ENCODE results near the gene ERI3.
A peak's percentile ranks its signal among the peaks of the same experiment; 100 is the strongest.

ERI3 gene

DNA sequence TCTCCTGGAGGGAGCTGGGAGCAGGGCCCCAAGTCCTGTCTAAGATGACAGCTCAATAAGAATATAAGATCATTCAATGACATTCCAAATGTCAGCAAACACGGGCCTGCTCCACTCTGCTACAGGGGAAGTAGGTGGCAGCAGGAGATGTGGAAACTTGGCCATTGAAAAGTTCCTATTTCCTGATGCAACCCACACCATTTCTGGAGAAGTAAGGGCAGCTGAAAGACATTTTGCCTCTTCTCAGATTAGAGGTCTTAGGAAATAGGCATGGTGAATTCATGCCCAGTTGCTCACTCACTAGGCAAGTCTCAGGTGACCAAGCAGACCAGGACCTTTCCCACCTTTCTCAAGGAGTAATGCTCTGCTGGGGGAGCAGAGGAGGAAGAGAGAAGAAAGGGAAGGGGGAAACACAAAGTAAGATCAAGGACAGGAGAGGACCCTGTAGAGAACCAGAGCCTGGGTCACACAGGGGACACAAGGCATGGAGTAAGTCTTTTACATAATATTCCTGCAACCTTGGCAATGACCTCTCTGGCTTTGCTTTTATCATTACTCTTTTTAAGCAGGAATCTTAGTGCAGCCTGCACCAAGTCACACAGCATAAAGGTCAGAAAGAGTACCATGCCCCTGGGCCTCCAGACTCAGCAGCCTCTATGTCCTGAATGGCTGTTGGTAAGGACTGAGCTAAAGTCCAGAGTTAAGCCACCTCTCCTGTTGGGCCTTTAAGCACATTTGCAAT, 72.9 kb downstream of the ERI3 start:
- DNase-seq: no peak

DNA sequence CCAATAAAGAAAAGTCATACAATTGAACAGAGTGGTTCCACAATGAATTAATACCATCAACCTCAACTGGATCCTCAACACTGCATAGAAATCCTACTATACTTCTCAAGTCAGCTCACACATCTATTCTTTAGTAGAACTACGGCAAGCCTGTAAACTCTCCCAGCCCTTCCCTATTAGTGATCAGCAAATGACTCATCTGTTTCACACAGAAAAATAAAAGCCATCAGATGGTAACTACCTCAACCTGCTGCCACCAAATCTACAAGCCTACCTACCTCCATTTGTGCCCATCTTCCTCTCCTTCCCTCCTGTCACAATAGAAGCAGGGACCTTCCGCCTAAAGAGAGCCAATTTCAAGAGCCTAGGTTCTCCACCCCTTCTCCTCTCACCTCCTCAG, 78.2 kb downstream of the ERI3 start:
- DNase-seq: no peak

GRCh38 chr1:44275991-44276405, 79.1 kb downstream of the ERI3 start:
- no peak for DNase-seq

DNA sequence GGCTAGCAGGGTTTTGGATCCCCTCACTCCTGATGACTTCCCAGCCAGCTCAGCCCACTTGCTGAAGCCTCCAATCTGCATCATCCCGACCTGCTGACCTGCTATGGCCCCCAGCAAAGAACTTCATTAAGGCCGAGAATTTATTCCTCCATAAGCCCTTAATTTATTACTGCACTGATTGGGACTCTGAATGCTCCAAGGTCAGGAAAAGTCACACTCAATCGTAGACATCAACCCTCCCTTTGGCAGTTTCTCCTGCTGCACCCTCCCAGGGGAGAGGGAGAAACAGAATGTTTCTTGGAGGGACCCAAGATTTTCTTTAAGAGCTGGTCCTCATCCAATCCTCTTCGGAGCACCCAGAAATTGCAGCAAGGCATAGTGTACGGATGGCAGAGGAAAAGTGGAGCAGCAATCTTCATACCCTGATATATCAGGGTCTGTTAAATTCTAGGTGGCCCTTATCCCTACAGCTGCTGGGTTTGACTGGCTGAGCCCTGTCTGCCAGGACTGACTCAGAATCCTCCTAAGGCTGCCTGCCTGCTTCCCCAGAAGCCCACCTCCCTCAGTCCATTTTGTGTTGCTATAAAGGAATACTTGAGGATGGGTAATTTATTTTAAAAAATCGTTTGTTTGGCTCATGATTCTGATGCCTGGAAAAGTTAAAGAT, 79.6 kb downstream of the ERI3 start:
- no peak for DNase-seq

DNA sequence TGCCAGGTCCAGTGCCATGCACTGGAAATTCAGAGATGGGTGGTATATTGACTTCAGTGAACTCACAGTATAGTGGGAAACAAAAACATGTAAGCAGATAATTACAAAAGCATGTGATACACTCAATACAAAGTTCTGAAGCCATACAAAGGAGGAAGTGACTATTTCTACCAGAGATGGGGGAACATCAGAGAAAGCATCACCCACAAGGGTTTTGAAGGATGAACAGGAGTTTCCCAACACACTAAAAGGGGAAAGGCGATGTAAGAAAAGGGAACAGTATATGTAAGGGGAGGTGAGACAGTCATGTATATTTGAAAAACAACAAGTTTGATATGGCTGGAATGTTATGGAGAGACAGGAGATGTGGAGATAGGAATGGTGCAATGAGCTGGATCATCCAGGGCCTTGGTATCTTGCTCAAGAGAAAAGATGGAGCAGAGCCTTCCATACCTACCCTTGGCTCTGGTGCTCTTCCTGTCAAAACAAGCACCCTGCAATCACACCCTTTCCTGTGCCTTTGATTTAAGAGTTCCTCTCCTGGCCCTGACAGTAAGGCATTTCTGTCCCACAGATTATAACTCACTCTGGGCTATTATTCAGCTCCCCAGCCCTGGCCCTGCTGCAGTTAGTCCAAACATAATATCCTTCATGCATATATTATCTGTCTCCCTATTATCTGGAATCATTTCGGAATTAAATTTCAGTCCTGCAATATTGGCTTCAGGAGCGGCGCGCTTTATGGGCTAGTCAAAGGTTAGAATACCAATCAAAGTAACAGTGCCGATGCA, 81.3 kb downstream of the ERI3 start:
- no peak for DNase-seq

- no peak for DNase-seq
Observed at GRCh38 chr1:44272992-44273391, 82.1 kb downstream of the ERI3 start.

DNA sequence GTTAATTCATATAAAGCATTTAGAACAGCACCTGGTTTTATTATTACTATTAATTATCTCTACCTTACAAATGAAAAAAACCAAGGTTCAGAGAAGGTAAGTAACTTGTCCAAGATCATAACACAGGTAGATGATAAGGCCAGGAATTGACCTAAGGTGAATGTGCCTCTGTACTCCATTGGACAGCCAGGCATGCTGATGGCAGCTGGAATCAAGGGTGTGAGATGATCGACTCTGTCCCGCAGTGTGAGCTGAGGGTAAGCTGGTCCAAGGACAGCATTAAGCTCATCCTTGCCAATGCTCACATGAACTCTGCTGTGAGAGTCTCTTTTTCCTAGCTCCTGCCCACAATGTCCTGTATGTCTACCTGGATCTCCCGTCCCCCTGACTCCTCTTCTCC, 83.4 kb downstream of the ERI3 start:
- DNase-seq: no peak

DNA sequence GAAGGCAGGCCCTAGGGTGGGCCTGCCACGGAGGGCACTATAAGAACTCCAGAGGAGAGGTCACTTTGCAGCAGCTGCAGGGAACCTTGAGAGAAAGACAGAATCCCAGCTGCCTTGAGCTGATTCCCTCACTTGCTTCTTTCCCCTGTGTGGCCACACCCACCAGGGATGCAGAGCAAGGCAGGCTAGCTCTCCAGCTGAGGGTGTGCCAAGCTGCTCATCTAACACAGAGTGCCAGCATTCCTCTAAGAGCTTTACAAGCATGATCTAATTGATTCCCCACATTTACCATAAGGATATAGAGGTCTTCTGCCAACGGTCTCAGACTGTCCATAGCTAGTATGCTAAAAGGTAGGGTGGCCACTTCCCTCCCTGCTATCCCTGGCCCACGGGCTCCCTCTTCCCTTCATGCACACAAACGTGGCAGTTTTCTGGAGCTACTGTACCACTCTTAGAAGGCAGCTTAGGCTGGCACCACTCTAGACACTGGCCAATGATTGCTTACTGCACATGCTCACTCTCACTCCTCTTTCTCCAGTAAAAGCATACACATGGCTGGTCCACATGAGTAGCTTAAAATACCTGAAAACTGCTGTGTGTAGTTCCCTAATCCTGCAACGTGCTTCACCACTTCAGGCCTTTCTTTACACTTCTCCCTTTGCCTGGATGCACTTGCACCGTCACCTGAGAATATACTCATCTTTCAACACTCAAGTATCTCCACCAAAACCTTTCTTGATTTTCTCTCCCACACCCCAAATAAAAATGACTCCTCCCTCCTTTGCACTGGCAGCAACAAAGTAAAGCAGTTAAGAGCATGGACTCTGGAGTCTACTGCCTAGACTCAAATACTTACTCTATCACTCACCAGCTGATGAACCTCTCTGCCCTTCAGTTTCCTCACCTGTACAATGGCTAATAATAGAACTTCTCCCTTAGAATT, 84.1 kb downstream of the ERI3 start:
- DNase-seq: no peak

DNA sequence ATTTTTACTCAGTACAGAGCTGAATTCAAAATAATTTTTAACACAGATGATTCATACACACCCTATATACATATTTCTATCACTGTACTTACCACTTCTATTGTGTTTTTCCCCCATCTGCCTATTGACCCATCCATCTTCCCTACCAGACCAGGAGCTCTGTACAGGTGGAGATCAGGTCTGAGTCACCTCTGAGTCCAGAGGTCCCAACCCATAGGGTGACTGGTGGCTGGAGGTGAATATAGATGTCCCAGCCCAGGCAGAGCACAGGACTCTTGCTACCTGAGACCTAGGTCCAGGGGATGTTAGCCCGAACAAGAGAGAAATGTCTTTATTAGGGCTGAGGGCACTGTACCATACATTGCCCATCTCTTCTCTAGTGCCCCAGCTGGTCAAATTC, 87.0 kb downstream of the ERI3 start:
- DNase-seq: no peak

DNA sequence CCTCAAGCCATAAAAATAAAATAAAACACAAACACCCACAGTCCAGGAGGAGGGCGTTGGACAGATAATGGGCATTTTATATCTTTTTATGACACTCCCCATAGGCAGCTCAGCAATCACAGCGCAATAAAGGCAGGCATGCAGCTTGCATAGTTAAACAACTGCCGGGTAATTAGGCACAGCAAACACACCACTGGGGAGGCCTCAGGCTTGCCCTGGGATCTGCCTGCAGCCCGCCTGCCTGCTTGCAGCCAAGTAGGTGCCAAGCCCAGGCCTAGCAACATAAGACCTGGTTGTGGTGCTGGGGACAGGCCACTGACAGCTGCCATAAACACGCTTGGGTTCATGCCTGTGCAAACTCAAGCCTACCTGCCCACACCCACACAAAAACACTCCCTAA, 87.6 kb downstream of the ERI3 start:
- DNase-seq: no peak

GRCh38 chr1:44266400-44267344, 88.4 kb downstream of the ERI3 start:
- peak; percentile 6 for DNase-seq

GRCh38 chr1:44265656-44266358, 89.2 kb downstream of the ERI3 start:
- no peak for DNase-seq

GRCh38 chr1:44264451-44264771, 90.6 kb downstream of the ERI3 start:
- DNase-seq: no peak

DNA sequence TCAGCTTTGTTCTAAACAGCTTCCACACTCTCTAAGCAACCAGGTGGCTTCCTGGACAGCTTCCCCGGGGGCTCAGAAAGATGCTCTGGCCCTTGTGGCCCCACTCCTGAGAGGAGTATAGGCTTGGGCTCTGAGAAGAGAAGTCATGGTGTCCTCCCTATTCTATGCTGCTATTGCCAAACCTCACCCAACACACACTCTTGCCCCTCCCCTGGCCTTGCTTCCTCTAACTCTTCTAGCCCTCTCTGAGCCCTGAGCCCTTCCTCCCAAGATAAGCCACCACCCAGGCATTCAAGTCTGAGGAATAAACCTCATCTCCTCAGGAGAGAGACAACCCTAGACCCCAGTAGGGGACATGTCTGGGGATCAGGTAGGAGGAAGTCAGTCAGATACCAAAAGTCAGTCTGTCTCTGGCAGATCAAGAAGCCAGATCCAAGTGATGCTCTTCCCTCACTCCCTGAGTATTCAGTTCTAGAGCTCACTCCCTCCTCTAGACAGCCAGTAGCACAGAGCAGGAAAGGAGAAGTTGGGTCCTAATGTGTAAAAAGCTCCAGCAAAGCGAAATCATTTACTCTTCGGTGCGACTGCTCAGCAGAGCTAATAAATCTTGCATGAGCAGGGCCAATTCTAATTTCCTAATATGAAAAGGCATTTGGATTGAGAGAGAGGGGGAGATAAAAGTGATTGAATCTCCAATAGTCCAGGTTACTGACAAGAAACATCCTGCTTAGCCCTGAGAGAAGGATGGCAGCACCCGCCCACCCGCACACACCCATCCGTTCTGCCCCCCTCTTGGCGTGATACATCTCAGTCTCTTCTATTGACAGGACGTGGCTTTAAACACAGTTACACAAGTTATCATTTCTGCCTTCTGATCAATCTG, 91.2 kb downstream of the ERI3 start:
- DNase-seq: no peak

GRCh38 chr1:44262816-44263567, 92.1 kb downstream of the ERI3 start:
- DNase-seq: no peak

DNA sequence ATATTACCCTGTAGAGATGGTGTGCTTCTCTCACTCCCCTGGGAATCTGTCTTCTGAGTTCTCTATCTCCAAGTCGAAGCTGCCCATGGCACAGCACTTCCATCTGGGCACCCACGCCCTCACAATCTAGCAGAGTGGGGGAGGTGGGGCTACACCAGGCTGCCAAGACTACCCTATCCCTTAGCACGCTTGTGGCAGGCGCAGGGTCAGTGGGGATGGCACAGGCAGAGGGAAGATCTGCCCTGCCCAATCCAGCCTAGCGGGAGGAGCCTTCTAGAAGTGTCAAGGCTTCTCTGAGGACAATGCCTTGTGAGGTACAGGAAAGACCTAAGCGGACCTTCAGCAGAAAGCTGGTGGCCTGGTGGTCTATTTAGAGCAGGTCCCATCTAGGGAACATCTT, 92.6 kb downstream of the ERI3 start:
- no peak for DNase-seq

DNA sequence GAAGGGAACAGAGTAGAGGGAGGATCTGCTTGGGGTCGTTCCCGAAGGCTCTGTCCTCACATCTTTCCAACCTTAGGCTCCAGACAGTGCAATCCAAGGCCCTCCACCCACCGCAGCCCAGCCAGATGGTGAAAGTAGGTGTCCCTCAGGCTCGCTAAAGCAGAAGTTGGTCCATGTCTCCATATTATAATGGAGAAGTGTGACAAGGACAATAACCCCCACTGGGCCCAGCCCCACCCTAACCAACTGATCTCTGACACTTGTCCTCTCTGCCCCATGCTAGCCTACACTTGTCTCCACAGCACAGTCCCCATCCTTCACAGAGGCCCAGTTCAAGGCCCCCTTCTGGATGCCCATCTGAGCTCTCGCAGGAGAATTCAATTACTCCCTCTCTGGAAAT, 93.1 kb downstream of the ERI3 start:
- DNase-seq: no peak

GRCh38 chr1:44261171-44261817, 93.8 kb downstream of the ERI3 start:
- DNase-seq: no peak

DNA sequence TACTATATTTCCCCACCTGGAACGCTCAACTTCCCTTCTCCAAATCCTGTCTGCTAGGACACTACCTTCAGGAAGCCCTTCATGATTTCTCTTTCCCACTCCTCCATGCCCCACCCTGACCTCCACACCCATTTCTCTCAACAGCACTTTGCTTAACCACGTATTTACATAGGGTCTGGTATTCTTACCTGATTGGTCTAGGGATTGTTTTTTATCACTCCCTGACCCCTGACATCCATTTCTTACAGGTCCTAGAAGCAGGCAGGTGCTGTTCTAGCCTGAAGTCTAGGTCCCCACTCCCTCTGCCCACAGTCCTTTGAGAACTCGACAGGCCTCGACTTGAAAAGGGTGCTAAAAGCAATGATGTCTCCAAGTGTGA, 94.3 kb downstream of the ERI3 start:
- DNase-seq: no peak

All from midbrain (tissue), 1 donor.